ENCODE results near the gene TOR1AIP1.
"Not testable (repeated sequence)": the region's sequence is repeated elsewhere in the genome, so short reads cannot be mapped to it uniquely, and the experiment has no call there.

TOR1AIP1 gene

DNA sequence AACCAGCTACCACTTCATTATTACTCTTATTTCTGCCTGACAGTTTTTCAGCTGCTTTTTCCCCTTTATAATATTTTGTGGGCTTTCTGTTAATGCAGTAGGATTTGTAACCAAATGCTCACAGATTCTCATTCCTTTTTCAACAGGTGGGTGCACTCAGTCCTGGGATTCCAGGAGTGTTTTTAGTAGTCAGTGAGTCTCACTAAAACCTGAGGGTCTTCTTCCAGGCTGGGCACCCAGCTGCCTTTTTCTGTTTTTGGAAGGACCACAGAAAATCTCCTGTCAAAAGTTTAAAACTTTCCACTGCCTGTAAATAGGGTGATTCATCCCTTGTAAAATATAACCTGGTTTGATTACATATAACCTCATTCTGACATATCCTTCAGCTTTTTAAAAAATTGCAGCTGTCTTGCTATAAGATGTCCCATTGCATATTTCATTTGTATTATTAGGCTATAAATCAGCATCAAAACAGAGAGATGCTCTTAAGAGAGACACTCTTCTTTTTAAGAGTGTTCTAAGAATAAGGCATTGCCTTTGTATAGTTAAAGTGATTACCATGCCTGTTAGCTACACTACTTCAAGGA, 55.7 kb downstream of the TOR1AIP1 start:
- no peak for DNase-seq (ENCODE audit: low read depth, low spot score)

DNA sequence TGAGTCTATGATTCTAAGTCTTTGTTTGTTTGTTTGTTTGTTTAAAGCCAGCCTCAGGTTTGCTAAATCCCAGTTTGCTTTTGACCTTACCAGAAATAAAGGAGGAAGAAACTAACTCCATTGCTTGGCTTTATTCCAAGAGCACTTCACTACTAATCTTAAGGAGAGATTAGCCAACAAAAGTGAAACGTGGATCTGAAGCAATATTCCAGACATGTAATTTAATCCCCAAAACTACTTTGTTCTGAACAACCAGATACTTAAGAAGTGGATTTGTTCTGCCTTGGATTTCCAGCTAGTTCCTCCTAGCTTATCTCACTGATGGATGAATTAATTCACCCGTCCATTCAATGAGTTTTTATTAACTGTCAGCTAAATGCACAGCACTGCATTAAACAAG, 56.7 kb downstream of the TOR1AIP1 start:
- no peak for DNase-seq (ENCODE audit: low read depth, low spot score)

DNA sequence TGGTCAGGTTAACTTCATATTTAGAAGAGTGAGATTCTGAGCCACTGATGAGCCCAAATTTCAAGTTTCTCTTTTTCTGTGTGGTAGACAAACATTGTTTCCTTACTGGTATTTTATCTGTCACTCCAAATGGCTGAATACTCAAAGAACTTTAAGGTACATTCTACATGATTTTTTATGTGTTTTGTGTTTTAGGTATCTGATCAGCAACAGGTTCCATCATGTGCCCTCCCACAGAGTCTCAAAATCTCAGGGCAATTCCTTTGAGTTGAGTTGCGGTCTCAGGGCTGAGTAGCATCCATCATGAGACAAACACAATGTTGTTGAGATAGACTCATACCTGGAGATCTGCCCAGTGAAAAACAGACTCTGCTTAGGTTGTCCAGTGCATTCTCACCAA, 57.9 kb downstream of the TOR1AIP1 start:
- DNase-seq (ENCODE audit: low read depth, low spot score): no peak

DNA sequence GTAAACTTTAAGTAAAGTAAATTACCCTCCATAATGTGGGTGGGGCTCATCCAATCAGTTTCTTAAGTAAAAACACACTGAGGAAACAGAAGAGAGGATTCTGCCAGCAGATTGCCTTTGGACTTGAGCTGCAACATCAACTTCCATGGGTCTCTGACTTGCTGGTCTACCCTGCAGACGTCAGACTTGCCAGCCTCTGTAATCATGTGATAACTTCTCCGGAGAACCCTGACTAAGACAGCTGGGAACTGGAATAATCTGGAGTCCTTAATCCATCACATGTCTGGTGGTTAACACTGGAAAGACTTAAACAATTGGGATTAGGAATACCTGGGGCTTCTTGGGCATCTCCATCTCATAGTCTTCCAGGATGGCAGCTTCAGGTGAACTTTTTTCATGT, 59.4 kb downstream of the TOR1AIP1 start:
- no peak for DNase-seq (ENCODE audit: low read depth, low spot score)

DNA sequence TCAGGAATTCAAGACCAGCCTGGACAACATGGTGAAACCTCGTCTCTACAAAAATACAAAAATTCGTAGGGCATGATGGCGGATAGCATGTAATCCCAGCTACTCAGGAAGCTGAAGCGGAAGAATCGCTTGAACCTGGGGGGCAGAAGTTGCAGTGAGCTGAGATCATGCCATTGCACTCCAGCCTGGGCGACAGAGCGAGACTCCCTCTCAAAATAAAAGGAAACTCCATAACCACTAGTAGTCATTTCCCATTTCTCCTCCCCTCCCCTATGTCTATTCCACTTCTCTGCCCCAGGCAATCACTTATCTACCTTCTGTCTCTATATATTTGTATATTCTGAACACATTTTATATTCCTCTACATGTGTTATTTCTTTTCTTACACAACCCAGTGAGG, 68.6 kb downstream of the TOR1AIP1 start:
- no peak for DNase-seq (ENCODE audit: low read depth, low spot score)

DNA sequence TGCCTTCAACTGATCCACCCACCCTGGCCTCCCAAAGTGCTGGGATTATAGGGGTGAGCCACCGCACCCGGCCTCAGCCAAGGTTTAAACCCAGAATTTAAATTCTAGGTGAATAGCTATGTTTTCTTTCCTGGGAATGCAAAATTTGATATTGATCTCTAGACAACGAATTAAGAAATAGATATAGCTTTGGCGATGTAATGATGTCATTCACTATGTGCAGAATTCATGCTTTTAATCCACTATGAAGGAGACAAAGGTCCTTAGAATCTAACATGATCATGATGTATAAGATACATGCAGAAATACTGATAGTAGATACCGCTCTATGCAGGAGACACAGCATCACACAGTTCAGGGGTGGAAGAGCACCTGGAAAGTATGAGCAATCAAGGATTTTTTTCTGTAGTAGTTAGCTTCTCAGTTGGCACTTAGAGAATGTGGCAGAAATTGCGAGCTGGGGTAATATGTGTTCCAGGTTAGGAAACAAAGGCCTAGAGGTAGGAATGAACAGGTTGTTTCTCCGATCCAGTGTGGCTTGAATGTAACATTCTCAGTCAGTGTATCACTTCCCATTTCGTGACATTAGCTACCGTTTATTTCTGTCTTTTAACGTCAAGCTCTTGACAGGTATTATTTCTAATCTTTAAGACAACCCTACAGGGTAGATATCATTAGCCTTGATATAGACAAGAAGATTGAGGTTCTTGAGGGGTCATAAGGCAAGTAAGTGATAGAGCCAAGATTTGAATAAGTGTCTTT, 69.5 kb downstream of the TOR1AIP1 start:
- DNase-seq (ENCODE audit: low read depth, low spot score): no peak

DNA sequence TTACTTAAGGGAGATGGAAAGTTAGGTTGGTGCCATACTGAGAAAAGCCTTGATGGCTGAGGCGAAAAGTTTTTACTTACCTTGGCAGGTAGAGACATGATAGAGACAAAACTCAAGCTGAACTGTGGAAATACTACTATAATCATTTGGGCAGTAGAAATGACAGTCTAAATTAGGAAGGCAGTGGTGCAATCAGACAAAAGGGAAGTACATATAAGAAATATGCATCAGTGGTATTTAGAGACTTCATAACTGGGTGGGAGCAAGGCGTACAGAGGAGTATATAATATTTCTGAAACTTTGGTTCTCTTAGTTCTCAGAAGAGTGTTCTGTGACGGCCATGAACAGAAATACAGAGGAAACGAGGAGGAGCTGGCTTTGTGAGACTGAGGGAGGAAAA, 70.1 kb downstream of the TOR1AIP1 start:
- DNase-seq (ENCODE audit: low read depth, low spot score): no peak

DNA sequence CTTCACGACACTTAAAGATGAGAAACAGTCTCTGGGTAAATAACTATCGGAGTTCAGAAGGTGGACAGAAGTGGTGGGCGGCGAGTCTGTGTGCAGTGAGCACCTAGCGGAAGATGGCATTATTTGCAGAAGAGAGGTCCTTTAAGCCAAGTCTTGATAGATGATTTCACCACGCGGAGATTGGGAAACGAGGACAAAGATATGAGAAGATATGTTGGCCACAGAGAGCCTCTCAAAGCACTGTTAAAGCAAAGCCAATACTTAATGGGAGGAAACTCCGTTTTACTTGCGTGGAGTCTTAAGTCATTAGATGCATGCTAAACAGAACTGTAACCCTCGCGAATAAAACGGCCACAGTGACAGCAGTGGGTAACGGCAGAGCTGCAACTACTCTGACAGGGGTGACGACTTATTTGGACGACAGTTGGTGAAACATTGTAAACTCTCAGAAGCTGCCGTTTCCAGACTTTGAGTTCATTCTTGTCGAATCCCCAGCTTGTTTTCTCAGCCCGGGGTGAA, 71.9 kb downstream of the TOR1AIP1 start:
- DNase-seq (ENCODE audit: low read depth, low spot score): no peak

DNA sequence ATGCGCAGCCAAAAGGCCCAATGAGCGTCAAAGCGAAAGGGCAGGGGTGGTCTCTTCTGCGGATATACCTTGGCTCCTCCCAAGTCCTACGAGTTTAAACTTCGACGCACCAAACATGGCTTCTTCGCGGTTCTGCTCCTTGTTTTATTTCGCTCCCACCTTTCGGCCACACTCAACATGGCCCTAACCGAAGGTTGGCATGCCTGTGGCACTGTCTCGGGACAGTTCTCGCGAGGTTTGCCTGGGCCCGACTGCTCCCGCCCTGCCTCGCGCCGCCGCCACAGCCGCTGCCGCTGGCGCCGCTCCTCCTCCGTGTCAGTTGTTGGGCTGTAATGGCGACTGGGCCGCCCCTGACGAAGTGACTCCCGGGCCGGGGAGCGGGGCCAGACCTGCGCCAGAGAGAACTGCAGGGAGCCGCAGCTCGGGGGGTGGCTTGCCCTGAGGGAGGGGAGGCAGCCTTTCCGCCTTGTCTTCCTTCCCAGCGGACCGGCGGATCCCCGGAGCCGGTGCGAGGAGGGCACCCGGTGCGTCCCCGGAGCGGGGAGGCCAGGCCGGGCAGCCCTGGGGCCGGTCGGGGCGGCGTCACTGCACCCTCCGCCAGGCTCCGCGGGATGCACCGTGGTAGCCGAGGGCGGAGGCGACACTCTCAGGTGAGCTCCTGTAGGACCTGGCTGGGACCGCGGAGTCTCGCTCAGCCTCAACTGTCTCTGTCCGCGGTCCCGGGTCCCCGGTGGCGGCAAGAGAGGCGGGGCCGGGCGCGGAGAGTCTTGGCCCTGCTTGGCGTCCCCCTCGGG, 72.6 kb downstream of the TOR1AIP1 start, which contains the start of gene CEP350:
CEP350 (plus strand) TSS at position 318 of the 794 bp plus-strand sequence. CDS start 31,372 bp downstream, outside the sequence.
- DNase-seq (ENCODE audit: low read depth, low spot score): peak; percentile 100

DNA sequence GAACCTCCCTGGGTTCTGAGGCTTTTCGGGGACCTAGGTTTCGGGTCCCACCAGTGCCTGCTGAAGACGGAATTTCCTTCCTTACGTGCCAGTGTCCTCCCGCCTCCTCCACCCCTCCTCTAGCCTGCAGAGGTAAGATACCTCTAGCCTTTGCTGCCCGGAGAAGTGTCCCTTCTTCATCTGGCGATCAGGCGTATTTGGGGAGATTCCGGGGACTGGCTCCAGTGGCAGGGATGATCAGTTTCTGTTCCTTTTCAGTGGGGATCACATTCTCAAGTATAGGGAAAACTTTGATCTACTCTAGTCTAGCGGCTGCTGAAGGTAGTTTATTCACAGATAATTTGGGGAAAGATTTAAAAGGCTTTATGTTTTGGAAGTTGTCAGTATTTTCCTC, 73.2 kb downstream of the TOR1AIP1 start:
- no peak for DNase-seq (ENCODE audit: low read depth, low spot score)

DNA sequence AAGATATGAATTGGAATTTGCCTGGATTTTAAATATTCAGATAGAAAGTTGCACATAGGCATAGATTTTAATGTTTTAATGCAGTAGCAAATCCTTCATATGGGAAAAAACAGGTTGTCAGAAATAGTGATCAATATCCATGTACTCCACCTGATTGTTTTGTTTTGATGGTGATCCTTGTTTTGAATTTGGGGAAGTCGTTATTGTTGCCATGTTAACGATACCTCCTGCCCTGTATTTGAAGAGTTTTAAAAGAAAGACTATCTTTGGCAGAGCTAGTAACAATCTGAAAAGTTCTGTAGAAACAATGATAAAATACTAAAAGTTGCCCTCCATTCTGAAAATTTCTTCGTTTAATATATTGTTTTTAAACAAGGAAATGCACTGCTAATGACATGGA, 73.6 kb downstream of the TOR1AIP1 start:
- DNase-seq (ENCODE audit: low read depth, low spot score): no peak

DNA sequence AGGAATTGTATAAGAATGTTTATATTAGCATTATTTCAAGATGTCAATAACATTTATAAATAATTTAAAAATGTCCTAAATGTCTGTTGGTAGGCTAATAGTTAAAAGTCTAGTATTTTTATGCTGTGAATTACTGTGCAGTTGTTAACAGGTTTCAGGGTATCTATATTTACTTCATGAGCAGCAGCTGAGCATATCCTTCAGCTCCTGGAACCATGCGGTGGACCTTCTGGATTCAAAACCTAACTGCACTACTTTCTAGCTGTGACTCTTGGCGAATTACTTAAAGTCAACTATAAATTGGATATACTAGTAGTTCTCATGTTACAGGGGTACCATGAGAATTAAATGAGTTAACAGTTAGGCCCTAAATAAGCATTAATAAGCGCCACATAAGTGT, 76.3 kb downstream of the TOR1AIP1 start:
- no peak for DNase-seq (ENCODE audit: low read depth, low spot score)

DNA sequence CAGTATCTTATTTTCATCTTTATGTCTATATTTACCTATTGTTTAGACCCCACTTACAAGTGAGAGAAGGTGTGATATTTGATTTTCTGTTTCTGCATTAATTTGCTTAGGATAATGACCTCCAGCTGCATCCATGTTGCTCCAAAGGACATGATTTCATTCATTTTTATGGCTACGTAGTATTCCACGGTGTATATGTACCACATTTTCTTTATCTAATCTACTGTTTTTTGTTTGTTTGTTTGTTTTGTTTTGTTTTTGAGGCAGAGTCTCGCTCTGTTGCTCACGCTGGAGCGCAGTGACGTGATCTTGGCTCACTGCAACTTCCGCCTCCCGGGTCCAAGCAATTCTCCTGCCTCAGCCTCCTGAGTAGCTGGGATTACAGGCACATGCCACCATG, 80.1 kb downstream of the TOR1AIP1 start:
- DNase-seq (ENCODE audit: low read depth, low spot score): not testable (repeated sequence)

DNA sequence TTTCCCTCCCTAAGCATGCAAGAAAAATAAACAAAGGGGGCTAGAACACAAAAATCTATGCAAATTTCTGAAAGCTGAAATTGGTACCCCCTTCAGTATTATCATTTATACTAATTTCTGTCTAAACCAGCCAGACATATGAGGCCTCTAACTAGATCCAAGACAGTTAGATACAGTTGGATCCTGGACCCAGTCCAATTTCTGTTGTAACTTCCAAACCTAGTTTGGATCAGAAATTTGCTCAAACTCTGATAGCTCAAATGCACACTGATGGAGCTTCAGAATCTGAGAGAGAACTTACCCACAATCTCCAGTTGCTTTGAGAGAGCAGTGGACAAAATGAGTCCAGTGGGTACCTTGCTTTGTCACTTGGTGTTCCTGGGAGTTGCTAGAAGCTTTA, 84.5 kb downstream of the TOR1AIP1 start:
- no peak for DNase-seq (ENCODE audit: low read depth, low spot score)

DNA sequence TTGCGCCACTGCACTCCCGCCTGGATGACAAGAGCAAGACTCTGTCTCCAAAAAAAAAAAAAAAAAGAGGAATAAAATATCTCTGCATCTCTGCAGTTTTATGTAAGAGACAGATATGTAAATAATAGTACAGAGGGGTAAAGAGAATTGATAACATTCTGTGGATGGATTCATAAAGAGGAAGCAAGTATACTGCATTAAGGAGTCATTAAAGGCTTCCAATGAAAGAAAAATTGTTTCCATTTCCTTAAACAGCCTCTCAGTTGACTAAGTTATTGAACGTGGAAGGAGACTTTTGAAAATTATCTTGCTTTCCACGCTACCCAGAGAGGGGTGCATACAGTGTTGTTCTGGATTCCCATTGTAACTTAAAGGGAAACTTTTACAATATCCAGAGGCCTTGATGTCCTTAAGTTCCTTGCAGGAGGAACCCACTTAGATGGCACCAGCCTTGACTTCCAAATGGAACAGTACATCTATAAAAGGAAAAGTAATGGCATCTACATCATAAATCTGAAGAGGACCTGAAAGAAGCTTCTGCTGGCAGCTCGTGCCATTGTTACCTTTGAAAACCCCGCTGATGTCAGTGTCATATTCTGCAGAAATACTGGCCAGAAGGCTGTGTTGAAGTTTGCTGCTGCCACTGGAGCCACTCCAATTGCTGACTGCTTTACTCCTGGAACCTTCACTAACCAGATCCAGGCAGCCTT, 86.4 kb downstream of the TOR1AIP1 start:
- DNase-seq (ENCODE audit: low read depth, low spot score): no peak

DNA sequence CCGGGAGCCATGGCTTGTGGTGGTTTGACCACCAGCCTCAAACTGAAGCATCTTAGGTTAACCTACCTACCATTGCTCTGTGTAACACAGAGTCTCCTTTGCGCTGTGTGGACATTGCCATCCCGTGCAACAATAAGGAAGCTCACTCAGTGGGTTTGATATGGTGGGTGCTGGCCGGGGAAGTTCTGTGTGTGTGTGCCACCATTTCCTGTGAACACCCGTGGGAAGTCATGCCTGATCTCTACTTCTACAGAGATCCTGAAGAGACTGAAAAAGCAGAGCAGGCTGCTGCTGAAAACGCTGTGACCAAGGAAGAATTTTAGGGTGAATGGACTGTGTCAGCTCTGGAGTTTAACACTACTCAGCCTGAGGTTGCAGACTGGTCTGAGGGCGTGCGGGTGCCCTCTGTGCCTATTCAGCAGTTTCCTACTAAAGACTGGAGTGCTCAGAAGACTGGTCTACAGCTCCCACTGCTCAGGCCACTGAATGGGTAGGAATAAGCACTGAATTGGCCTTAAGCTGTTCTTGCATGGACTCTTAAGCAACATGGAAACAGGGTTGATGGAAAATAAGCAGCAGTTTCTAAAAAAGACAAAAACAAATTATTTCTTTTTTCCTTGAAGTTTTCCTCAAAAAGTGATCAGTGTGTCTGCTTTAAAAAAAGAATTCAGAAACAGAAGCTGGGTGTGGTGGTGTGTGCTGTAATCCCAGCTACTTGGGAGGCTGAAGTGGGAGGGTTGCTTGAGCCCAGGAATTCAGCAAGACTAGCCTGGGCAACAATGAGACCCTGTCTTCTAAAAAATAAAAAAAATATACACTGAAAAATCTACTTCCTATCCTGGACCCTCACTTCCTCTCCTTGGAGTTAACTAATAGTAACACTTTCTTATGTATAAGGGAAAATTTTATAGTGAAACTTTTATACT, 87.2 kb downstream of the TOR1AIP1 start:
- DNase-seq (ENCODE audit: low read depth, low spot score): no peak
